ENCODE measurements around the gene SLC22A5.

The SLC22A5 gene

DNA sequence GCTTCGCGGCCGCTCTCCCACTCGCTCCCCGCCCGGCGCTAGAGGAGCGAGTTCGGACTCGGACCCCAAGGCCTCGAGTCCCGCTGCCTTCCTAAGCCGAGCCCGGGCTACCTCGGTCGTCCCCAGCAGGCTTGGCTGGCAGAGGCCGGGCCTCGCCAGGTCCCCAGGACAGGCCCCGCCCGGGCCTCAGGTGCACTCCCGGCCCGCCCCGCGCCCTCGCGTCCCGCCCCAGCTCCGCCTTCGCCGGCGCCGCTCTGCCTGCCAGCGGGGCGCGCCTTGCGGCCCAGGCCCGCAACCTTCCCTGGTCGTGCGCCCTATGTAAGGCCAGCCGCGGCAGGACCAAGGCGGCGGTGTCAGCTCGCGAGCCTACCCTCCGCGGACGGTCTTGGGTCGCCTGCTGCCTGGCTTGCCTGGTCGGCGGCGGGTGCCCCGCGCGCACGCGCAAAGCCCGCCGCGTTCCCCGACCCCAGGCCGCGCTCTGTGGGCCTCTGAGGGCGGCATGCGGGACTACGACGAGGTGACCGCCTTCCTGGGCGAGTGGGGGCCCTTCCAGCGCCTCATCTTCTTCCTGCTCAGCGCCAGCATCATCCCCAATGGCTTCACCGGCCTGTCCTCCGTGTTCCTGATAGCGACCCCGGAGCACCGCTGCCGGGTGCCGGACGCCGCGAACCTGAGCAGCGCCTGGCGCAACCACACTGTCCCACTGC lies at the start of gene SLC22A5:
Gene SLC22A5, plus strand, starts transcription at position 237 of the 707 bp plus-strand sequence. Its CDS starts 263 bp downstream, at position 500.
- peak; percentile 46 for DNase-seq

DNA sequence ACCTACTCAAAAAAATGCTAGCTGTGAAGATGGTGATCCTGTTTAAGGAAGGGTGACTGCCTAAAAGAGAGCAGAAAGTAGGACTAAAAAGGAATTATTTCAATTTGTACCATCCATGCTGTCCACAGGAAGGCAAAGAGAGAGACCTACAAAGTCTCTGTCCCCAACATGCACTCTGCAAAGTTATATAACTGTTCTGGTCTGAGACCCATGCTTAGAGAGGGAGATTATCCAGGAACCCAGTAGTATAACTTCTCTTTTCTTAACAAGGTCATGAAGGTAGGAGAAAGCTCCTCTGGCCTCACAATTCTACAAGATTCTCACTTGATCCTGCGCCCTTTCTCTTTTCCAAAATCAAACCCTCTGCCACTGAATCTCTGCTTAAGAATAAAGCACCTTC lies 49.5 kb upstream of the SLC22A5 start:
- no peak for DNase-seq

DNA sequence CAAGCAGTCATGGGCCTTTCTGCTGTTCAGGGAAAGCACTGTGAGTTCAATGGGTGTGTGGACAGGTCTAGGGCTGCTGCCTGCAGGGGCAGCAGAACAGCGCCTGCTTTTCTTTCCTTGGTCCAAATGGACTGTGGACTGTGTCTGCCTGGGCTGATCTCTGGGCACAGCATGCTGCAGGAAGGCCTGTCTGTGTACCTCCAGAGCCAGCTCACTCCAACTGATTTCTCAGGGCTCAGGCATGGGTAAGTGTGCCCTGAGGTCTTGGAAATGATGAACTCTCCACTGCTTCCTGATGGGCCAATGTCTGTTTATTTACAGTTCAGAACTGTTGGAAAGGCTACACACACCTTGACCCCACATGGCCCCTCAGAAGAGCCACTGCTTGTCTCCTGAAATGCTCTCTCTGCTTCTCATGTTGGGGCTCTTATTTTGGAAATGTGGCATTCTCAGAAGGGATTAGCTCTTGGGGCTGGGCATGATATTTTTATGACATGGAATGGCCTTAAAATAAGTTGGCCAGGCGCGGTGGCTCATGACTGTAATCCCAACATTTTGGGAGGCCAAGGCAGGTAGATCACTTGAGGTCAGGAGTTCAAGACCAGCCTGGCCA lies 48.3 kb upstream of the SLC22A5 start:
- no peak for DNase-seq

DNA sequence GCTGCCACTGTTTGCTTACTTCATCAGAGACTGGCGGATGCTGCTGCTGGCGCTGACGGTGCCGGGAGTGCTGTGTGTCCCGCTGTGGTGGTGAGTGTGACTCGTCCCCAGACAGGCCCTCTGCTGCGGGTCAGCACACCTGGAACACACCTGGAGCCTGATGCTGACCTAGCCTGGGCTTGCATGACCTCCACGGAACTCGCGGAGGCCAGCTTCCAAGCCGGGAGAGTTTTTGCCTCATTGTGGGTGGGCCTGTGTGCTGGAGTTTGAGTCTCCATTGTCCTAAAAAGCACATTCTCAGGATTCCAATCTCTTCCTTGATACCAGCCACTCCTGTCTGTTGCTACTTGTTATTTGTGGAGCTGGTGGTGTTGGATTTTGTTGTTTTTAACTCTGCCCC lies 47.2 kb upstream of the SLC22A5 start:
- DNase-seq = no peak

DNA sequence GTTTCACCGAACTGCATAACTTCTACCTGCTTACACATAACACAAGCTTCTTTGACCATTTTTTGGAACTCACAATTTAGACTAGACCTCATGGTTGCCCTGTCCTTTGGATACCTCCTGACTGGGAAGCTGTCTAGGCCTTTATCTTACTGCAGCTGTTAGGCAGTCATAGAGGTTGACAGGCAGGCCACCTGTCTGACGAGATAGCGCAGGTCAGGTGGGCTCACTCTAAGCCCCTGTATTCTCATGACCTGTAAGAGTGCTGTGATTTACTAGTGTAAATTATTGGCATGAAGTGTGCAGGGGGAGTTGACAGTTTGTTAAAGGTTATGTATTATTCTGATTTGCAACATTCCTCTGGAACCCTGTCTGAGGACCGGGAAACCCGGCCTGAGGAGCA lies 46.3 kb upstream of the SLC22A5 start:
- DNase-seq = no peak

DNA sequence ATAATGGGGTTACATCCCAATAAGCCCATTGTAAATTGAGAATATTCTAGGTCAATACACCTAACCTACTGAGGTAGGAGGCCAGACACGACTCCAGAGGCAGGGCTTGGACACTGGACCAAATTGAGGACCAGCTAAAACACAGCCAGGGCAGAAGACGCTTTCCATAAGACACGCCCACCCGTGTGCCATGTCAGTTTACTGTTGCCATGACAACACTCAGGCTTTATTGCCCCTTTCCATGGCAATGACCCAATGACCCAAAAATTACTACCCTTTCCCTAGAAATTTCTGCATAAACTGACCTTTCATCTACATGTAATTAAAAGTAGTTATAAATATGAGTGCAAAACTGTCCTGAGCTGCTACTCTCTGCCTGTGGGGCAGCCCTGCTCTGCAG lies 43.8 kb upstream of the SLC22A5 start:
- no peak for DNase-seq

DNA sequence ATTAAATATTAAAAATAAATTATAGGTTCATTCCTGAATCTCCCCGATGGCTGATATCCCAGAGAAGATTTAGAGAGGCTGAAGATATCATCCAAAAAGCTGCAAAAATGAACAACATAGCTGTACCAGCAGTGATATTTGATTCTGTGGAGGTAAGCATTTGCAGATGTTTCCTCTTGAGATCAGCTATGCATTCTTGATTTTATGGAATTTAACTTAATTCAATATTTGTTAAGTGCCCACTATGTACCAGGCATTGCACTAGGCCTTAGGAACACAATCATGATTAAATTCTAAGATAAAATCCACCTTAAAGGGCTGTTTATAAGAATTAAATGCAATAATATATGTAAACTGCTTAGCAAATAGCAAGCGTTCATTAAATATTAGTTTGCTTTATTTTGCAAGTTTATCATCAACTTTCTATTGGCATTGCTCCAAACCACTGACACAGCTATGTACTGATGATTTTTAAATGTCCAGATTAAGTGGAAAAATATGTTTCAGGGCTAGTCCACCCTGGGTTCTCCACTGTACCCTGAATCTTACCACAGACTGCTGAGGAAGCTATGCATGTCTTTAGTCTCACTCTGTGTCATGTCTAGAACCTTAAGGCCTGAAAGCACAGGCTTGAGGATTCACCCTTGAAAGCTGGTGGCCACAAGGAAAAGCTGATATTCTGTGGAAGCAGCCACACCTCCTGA lies 42.1 kb upstream of the SLC22A5 start:
- no peak for DNase-seq

DNA sequence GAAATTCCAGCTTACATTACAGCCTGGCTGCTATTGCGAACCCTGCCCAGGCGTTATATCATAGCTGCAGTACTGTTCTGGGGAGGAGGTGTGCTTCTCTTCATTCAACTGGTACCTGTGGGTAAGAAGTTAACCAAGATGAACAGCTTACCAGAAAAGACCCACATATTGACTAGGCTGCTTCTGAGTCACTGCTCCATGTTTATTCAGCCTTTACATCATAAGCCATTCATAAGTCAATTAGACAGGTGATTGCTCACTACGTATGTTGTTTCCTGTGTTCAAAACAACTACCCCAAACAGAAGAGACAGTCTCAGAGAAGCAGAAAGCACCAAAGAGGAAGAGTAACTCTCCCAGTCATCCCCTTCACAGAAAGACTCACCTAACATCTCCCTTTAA lies 34.7 kb upstream of the SLC22A5 start:
- no peak for DNase-seq

DNA sequence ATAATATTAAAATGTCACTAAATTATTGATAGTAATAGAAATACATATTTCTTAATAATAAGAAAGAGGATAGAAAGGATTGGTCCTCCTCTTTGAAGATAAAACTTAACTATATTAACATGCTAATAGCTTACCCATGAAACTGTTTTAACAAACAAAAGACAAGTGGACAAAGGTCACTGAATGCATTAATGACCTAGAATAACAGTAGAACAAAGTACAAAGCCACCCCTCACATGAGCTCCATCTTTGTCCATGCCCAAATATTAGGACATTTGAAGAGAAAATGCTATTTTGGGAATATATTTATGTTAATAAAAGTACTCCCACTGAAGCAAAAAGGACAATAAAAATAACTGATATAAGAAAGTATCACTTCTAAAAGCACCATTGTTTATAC lies 34.1 kb upstream of the SLC22A5 start:
- no peak for DNase-seq

DNA sequence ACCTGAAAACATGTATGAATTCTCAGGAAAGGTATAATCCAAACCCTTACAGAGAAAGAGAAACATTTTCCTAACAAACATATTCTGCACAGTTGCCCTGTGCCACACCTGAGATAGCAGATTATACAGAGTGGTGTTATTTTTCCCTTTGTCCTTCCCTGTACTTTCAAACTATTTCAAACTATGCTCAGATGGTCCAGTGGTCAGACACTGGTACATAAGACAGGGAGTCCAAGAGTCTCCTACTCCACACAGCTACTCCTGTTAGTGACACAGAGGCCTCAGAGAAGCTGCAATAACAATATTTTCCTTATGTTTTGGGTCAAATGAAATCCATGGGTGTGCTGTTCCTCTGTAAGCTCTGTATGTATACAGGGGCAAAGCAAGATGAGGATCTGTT lies 30.0 kb upstream of the SLC22A5 start:
- no peak for DNase-seq

DNA sequence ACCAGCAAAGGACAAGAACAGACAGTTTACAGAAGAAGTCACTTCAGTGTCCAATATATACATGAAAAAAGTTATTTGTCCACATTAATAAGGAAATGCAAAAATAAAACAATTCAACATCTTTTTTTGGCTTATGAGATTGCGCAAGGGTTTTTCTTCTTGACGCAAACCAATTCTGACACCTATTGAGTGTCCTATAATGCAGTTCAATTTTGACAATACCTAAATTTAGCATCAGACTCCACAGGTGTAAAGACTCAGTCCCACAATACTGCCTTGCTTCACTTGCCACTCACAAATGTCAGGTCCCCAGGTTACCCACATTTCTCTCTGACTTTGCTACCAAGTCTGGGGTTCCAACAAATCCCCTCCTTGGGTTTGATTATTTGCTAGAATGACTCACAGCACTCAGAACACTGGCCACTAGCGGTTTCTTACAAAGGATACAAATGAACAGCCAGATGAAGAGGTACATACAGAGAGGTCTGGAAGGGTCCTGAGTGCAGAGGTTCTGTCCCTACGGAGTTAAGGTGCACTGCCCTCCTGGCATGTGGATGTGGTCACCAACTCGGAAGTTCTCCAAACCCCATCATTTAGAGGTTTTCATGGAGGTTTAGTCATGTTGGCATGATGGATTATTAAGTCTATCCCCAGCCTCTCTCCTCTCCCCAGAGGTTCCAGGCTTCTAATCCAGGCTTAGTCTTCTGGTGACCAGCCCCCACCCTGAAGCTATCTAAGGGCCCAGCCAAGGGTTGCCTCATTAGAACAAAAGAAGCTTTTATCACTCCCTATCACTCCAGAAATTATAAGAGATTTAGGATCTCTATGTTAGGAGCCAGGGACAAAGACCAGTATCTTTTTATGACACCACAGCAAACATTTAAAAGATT lies 27.0 kb upstream of the SLC22A5 start:
- no peak for DNase-seq

DNA sequence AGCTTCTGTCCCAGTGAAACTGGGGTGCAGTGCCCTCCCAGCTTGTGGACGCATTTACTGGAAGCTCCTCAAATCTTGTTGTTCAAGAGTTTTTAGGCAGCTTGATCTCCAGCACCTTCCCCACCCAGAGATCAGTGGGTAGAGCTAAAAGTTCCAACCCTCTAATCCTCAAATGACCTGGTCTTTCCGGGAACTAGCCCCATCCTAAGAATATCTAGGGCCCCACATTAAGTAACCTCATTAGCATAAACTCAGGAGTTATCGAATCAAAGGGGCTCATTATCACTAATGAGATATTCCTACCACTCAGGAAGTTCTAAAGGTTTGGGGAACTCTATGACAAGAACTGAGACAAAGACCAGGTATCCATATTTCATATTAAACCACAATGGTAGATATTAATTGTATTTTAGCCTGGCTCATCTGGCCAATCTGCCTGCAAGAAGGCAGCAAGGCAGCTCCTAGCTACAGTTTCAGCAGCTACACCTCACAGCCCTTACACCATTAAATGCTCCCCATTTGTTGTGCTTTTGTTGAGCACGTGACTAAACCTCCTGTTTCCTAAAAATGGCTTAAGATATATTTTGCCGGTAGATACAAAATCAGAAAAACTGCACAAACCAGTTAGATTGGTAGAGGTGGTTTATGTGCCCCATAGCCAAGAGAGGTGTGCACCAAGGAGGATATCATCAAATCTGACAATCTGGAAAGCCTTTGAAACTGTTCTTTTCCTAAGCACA lies 24.6 kb upstream of the SLC22A5 start:
- DNase-seq = no peak

DNA sequence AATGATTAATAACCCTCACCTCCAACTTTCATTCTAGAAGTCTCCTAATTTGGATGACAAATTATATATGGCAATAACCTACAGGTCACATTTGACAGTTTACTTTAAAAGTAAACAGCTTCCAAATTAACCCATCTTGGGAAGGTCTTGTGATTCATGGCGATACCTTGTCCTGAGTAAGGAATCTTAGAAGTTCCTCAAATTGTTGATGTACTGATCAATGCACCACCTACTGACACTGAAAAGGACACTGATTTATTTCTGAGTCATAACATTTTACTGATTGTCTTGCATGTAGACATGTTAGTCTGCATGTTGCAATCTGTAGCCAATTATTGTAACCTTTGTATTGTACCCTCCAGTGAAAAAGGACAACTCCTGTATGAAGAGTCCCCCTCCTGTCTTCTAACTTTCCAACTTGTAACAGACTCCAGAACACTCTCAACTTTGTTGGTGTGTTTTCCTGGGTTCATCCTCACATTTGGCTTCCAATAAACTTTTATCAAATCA lies 16.0 kb upstream of the SLC22A5 start:
- DNase-seq = no peak

DNA sequence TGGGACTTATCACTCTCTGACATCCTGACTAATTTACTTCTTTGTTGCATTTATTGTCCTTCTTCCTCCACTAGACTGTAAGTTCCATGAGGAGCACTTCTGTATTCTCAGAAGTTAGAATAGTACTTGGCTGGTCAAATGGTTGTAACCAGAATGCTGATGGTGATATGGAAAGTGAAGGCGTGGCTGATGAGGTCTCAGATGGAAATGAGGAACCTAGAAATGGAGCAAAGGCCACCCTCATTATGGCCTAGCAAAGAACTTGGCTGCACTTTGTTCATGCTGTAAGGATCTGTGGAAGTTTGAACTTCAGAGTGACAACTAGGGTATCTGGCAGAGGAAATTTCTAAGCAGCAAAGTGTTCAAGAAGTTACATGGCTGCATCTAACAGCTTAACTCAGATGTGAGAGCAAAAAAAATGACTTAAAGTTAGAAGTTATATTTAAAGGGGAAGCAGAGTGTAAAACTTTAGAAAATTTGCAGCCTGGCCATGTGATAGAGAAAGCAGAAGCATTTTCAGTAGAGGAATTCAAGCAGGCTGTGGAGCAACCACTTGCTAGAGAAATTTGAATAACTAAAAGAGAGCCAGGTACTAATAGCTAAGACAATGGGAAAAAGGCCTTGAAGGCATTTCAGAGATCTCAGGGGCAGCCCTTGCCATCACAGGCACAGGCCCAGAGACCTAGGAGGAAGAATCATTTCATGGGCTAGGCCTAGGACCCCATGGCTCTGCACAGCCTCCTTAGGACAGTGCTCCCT lies 14.9 kb upstream of the SLC22A5 start:
- DNase-seq = no peak

DNA sequence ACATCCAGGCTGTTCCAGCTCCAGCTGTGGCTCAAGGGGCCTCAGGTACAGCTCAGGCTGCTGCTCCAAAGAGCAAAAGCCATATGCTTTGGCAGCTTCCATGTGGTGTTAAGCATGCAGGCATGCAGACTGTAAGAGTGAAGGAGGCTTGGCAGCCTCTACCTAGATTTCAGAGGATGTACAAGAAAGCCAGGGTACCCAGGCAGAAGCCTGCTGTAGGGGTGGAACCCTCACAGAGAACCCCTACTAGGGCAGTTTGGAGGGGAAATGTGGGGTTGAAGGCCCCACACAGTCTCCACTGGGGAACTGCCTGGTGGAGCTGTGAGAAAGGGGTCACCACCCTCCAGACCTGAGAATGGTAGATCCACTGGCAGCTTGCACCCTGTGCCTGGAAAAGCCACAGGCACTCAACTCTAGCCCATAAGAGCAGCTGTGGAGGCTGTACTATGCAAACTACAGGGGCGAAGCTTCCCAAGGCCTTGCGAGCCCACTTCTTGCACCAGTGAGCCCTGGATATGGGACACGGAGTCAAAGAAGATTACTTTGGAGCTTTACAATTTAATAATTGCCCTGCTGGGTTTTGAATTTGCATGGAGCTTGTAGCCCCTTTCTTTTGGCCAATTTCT lies 14.3 kb upstream of the SLC22A5 start:
- DNase-seq = no peak

DNA sequence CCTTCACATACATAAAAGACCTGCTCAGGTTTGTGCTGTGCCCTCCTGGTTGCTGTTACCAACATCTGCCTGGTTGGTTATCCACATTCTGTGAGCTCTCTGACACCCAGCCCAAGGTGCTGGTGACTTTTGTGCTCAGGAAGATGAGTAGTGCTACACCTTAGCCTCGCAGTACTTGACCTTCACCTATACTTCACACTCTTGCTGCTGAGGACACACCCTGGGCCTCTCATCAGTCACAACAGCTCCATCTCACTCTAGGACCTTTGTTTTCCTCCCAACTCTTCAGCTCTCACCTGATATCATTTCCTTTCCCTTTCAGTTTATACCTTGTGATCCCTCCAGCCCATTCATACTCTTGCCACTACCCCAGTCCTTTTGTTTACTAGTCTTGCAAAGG lies 10.7 kb upstream of the SLC22A5 start:
- DNase-seq = no peak

DNA sequence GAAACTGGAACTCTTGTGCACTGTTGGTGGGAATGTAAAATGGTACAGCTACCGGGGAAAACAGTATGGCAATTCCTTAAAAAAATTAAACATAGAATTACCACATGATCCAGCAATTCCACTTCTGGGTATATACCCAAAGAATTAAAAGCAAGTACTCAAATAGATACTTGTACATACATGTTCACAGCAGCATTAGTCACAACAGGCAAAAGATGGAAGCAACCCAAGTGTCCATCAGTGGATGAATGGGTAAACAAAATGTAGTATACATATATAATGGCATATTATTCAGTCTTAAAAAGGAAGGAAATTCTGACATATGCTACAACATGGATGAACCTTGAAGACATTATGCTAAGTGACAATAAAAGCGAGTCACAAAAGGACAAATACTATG lies 7.4 kb upstream of the SLC22A5 start:
- DNase-seq = no peak

DNA sequence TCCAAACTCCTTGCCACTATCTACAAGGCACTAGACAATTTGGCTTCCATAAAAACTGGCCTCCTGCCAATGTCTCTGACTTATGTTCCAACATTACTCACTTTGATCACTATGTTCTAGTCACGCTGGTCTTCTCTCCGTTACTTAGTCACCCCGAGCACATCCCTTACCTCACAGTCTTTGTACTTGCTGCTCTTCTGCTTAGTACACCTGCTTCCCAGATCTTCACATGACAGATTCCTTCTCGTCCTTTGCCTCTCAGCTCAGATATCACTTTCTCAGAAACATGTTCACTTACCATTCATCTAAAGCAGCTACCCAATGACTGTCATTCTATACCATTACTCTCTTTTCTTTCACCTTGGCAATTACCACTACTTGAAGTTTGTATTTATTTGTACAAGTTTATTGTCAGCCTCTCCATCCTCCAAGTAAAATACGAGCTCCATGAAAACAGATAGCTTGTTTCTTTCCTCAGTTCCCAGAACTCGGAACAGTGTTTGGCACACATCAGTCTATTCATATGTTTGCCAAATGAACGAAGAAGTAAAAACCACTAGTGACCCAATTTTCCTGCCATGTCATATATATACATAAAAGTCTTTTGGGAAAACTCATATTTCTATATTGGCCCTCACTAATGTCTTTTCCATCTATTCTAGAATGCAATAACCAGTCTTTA lies 5.9 kb upstream of the SLC22A5 start:
- no peak for DNase-seq

DNA sequence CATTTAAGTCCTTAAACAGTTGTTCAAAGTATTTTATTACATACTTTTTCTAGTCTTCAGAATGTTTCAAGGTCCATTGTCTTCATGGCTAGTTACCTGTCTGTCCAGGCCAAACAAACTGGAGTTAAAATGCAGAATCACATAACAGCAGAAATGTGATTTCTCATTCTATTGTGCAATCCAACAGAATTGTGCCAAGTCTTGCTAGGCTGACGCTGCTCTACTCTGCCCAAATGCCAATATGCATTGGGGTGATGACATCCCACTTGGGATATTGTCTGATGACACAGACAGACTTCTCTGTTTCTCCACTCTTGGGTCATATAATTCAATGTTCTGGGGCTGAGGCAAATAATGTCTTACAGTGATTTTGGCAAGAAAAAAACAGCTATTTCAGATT lies 5.2 kb upstream of the SLC22A5 start:
- no peak for DNase-seq

DNA sequence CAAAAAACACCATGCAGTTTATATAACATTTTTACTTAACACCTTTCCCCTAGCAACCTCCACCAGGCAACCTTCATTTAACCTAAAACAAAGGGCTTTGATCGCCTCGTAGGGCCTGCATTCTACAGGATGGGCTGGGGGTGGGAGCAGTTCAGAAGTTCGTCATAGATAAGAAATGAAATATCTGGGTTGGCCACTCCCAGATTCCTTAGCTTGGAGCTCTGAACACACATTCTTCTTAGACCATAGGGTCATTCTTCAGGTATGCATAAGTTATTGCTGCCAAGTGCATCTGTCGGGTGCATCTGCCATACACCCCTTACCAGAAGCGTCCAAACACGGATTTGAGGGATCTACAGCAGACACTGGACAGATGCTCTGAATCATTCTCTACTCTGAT lies 4.3 kb upstream of the SLC22A5 start:
- no peak for DNase-seq

DNA sequence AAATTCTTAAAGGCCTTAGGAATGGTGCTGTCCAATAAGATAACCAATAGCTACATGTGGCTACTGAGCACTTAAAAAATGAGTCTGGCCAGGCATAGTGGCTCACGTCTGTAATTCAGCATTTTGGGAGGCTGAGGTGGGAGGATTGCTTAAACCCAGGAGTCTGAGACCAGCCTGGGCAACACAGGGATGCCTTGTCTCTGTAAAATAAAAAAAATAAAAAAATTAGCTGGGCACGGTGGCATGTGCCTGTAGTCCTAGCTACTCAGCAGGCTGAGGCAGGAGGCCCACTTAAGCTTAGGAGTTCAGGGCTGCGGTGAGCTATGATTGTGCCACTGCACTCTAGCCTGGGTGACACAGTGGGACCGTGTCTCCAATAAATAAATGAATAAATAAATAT lies 1.3 kb upstream of the SLC22A5 start:
- DNase-seq = no peak

All from NCI-H1092 treated with DMSO at 0.1 percent for 48 hours (cell line).